ENCODE data around the gene OGA.
A peak's percentile ranks its signal among the peaks of the same experiment; 100 is the strongest.

Gene OGA

GRCh38 chr10:101773923-101774588 lies 44.2 kb downstream of the OGA start:
- no peak for DNase-seq

DNA sequence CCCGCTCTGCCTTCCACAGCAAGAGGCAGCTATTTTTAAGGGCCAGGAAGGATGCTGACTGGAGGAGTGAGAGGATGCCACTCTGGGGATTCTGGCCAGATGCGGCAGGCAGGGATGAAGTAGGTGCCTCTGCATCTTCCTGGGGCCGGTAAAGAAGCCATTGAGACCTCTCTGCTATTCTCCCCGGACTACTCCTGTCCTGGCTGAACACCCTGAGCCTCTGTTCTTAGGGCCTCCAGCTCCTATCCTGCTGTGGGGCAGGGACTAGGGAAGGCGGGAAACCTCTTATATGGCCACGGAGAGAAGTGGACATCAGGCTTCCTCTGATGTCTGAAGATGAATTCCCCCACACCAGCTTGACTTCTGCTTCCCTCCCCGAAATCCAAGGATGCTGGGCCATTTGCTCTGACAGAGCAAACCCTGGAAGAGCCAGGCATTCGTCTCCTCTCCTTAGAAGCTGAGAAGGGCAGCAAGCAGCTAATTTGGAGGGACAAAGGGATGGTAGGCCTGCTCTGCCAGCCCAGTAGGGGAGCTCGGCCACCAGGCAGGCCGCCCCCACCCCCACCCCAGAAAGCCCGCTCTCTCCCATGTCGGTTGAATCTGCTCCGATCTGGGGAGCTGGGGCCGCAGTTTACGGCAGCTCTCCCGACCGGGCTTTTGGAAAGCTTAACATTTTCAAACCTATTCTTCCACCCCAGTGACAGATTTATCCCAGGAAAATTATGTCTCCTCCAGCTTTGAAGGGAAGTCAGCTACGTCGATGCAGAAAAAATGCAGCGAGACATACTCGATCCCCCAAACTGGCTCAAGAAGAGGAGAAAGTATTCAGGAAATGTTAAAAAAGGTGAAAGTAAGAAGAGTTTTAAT lies 45.1 kb downstream of the OGA start:
- no peak for DNase-seq

GRCh38 chr10:101772017-101772894 lies 46.0 kb downstream of the OGA start:
- no peak for DNase-seq

- no peak for DNase-seq
Observed at GRCh38 chr10:101771380-101771779, 46.9 kb downstream of the OGA start.

DNA sequence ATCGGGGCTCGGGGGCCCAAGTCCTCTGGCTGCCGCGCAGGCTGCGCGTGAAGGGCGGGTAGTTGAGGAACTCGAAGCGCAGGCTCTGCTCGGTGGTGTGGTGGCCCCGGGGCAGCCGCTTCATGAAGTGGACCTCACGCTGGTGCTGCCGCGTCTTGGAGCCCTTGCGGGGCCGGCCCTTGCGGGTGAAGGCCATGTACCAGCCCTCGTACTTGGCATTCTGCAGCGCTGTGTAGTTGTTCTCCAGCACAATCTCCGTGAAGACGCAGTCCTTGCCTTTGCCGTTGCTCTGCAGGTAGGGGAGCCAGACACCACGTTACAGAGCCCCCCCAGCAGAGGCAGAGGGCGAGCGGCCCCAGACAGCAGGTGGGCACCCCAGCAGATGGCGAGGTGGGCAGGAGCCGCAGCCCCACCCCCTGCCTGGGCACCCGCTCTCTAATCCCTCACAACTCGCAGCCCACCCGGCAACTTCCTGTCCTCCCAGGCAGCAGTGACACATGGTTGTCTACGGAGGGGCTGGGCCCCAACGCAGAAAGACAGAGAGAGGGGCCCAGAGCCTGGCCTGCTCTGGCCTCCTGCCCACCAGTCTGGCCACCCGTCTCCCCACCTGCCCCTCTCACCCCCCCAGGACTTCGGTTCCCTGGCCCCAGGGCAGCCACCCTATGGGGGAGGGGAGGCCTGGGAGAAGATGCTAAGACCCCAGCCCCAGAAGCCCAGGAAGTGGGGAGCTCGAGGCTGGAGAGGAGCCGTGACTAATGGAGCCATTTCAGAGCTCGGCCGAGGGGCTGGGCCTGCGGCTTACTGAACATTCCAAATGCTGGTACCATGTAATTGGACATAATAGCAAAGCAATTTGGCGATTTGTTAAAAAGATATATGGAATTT lies 47.7 kb downstream of the OGA start:
- DNase-seq, result no peak

DNA sequence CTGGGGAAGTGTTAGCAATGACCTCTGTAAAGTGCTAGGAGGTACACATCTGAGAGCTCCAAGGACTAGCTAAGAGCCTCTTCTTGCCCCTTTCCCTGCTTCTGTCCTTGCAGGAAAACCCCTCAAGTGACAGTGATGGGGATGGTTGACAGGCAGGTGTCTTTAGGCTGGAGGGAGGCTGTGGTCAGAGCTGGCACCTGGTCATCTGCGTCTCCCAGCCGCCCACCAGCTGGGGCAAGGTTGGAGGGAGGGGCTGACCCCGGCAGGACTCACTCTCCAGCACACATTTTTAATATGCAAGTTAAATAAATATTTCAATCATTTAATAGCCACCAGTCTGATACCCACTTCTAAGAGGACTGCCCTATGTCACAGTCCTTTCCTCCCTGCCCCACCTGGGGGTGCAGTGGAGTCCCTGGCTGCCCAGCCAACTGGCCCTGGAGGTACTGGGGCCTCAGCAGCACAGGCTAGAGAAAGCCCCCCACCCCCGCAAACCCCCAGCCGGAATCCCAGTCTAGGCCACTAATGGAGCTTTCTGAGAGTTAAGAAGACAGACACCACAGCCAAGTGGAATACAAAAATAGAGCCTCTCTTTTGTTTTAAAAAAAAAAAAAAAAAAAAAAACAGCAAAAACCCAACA lies 48.6 kb downstream of the OGA start:
- no peak for DNase-seq

DNA sequence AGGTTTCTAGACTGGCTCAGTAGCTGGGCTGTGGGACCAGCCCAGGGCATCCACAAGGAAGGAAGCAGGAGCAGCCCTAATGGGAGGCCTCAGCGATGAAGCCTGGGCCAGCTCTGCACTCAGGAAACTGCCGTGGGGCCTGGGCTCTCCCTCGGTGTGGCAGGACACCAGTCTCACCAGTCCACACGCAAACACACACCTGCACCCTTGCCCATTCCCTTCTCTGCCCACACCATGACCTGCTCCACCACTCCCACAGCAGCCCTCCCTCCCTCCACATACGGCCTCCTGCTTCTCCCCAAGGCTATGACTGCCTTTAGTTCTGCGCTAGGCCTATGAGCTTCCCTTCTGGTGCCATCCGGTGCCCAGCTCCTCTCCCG lies 49.5 kb downstream of the OGA start:
- no peak for DNase-seq

GRCh38 chr10:101767966-101768790 lies 50.1 kb downstream of the OGA start:
- DNase-seq, result no peak

GRCh38 chr10:101767600-101767945 lies 50.7 kb downstream of the OGA start:
- peak; percentile 73 for DNase-seq

DNA sequence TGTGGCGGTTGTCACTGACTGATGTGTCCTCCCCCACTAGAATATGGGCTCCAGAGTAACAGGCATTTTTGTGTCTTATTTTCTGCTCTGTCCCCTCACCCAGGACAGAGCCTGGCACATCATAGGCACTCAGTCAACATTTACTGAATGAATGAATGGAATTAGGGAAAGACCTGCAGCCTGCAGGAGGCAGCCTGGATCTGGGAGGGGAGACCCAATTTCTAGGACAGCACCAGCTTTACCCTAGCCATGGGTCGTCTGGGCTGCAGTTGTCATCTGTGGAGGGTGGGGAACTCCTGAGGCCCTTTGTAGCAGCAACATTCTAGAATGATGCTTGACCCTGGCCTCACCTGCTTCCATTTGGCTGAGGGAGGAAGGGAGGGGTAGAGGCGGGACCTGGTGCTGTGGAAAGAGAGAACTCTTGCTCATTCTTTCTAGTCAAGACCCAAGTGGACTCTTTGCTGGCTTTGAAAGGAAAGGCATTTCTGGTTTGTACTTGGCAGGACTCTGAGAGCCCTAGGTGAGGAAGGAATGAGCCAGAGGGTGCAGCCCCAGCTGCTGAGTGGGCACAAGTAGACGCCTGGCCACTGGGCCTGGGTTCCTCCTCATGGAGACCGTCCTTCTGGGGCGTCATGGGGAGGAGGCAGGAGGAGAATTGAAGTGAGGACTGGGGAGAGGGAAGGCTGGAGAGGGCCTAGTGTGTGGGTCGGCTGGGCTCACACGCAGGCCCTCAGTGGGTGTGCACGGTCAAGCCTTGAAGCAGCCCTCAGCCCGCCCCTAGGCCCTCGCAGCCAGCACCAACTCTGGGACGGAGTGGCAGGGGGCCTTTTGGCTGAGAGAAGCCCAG lies 51.3 kb downstream of the OGA start:
- no peak for DNase-seq

- no peak for DNase-seq
Observed at GRCh38 chr10:101766306-101766705, 51.9 kb downstream of the OGA start.

- no peak for DNase-seq
Observed at GRCh38 chr10:101763141-101763846, 55.0 kb downstream of the OGA start.

DNA sequence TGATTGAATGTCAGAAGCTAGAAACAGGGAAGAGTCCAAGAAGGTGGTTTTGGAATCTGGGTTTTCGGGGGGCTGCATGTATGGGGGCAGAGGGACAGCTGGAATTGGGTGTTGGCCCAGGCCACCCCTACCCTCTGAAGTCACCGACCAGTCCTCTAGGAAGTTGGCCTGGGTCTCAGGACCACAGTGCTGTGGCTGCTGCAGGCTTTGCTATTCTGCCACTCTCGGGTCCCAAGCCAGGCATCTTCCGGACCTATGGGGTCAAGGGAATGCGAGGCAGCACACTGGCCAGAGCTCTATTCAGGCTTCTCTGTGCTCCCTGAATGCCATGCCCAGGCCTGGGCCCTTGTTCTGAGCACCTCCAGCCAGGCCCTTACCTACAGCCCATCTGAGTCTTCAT lies 55.5 kb downstream of the OGA start:
- DNase-seq, result no peak

DNA sequence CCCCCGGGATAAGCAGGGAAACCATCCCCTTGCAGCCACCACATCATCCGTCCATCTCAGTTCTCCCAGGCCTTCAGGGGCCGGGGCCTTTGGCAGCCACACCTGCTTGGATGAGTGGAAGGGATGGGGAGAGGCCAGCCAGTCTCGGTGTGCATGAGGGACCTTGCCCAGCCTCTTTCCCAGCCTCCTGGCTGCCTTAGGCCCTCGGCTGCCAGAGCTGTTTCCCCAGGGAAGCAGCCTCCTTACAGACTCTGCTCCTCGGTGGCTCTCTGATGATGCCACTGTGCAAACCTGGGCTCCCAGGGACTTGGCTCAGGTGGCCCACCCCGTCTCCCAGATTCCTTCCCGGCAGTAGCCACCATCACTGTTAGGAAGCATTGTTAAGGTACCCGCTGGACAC lies 57.0 kb downstream of the OGA start:
- no peak for DNase-seq

DNA sequence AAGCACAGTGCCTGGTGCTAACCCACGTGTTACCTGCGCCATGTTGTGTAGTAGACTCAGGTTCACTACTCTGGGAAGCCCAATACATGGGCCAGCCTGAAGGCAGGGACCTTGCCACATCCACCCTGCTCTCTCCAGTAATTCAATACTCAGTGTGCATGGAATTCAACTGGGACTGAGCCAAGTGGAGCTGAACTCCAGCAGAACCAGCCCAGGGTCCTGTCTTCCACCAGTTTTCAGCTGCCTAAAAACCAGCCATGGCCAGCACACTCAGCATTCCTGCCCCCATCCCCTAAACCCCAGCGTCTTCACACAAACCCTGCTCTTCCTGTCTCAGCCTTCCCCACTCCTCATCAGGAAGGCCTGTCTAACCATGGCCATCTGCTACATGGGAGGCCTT lies 57.7 kb downstream of the OGA start:
- no peak for DNase-seq

GRCh38 chr10:101759309-101760247 lies 58.7 kb downstream of the OGA start:
- DNase-seq, result no peak

DNA sequence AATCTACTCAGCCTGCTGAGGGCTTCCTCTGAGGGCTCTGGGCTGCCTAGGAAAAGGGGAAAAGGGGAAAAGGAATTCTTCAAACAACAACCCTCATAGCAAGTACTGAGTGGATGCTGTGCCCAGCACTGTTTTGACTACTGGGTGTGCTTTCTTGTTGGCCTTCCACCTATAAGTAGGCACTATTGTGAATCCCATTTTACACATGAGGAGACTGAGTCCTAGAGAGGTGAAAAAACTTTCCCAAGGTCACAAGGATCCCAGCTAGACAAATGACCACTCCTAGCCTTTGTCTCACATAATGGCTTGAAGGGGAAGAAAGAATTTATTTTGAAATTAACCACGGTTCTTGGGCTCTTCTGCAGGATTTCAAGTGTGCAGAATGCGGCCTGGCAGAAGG lies 59.4 kb downstream of the OGA start:
- no peak for DNase-seq

DNA sequence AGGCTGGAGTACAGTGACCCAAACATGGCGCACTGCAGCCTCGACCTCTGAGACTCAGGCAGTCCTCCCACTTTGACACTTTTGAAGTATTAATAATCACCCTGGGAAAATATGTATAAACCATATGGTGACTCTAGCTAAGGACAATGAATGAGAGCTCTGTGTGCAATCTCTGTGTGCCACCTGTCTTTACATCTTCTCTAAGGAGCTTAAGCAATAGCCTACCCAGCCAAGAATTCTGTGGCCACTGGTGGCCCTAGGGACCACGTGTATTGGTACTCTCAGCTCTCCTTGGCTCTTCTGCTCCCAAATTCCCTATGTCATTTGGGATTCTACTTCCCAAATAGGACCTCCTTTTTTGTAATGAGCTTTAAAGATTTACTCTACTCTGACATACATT lies 66.0 kb downstream of the OGA start:
- DNase-seq, result no peak
